Measurements from ENCODE around the gene AP3S2. TPM values are rescaled to one million over a fixed set of nuclear protein-coding genes. Genes with fewer than 3 reads are reported as not detected.

The AP3S2 gene
- total RNA-seq, 2 donors from 2014 or later = 41.8 to 50.6 TPM

DNA sequence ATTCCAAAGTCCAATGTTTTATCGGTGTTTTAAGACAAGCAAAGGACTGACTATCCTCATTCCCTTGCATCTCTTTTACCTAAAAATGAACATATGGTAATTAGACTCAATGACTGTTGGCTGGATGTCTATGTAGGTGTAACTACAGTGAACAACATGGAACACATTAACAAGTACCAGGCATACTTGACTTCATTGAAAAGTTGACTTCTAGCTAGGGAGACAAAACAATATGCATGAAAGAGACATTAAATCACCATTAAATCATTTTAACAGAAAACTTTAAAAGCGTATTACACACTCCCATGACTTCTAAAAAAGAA, 44.9 kb downstream of the AP3S2 start:
- H3K4me1 ChIP-seq (ENCODE audit: control insufficient read depth in 1 of 2, low read depth in 2 of 2) = peaks cover 11% of the 10 kb centered on the region in 2 donors
- TF ChIP-seq, protein P1, sequence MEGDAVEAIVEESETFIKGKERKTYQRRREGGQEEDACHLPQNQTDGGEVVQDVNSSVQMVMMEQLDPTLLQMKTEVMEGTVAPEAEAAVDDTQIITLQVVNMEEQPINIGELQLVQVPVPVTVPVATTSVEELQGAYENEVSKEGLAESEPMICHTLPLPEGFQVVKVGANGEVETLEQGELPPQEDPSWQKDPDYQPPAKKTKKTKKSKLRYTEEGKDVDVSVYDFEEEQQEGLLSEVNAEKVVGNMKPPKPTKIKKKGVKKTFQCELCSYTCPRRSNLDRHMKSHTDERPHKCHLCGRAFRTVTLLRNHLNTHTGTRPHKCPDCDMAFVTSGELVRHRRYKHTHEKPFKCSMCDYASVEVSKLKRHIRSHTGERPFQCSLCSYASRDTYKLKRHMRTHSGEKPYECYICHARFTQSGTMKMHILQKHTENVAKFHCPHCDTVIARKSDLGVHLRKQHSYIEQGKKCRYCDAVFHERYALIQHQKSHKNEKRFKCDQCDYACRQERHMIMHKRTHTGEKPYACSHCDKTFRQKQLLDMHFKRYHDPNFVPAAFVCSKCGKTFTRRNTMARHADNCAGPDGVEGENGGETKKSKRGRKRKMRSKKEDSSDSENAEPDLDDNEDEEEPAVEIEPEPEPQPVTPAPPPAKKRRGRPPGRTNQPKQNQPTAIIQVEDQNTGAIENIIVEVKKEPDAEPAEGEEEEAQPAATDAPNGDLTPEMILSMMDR (IDR thresholded peaks at IDR 0.05) = no peak
- H3K4me3 ChIP-seq = no peak overlapping the region
- no peak overlapping the region for H3K27ac ChIP-seq
- ATAC-seq (ENCODE audit: insufficient number of reproducible peaks, low FRiP score, low read depth) (no peak), DNase-seq (ENCODE audit: low spot score) (no peak)
- H3K36me3 ChIP-seq = peaks cover 3% of the 10 kb centered on the region
- no peaks in the 10 kb centered on the region for H3K9me3 ChIP-seq
- H3K27me3 ChIP-seq (replicated peaks; ENCODE audit: insufficient read depth) = no peaks in the 10 kb centered on the region

DNA sequence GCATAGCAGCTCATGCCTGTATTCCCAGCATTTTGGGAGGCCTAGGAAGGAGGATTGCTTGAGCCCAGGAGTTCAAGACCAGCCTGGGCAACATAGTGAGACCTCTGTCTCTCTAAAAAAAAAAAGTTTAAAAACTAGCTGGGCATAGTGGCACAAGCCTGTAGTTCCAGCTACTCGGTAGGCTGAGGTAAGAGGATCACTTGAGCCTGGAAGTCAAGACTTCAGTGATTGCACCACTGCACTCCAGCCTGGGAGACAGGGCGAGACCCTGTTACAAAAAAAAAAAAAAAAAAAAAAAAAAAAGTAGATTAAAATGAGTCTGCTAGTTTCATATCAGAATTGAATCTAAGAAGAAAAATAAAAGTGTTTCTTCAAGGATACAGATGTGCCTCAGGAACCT, 46.7 kb downstream of the AP3S2 start:
- Histone ChIP-seq H3K9me3 (no peaks in the 10 kb centered on the region), H3K27ac (no peak overlapping the region), H3K27me3 (replicated peaks; ENCODE audit: insufficient read depth) (no peaks in the 10 kb centered on the region), H3K36me3 (peaks cover 3% of the 10 kb centered on the region), H3K4me1 (ENCODE audit: control insufficient read depth in 1 of 2, low read depth in 2 of 2) (peaks cover 11% of the 10 kb centered on the region in 2 donors), H3K4me3 (no peak overlapping the region)
- TF ChIP-seq, protein P1 (IDR thresholded peaks at IDR 0.05) = no peak
- ATAC-seq (ENCODE audit: insufficient number of reproducible peaks, low FRiP score, low read depth) (no peak), DNase-seq (ENCODE audit: low spot score) (no peak)

DNA sequence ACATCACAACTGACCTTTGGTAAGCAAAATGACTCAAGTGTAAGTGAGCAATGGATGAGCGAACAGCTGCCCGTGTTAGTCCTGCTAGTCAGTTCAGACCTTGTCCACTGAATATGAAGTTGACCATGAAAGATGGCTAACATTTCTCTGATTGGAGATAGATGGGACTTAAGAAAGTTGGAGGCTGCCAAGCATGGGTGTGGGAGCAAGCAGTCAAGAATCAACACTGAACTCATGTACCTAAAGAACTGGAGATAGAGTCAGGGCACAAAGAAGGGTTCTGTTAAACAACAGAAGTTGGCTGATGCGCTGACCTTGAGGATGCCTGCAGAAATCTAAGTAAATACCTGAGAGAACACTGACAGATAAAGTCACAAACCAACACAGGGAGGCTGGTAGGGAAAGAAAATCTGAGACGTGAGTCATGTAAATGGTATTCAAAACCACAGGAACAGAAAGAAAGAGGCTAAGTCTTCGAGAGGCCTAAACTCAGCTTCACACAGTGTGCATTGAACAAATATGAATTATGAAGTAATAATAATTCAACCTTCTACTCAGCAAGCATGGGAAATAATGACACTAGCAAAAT, 48.4 kb downstream of the AP3S2 start:
- TF ChIP-seq, protein P1 (IDR thresholded peaks at IDR 0.05) = no peak
- DNase-seq (ENCODE audit: low spot score) (no peak), ATAC-seq (ENCODE audit: insufficient number of reproducible peaks, low FRiP score, low read depth) (peak; percentile 55)
- H3K27me3 ChIP-seq (replicated peaks; ENCODE audit: insufficient read depth) = no peaks in the 10 kb centered on the region
- H3K4me1 ChIP-seq (ENCODE audit: control insufficient read depth in 1 of 2, low read depth in 2 of 2) = peaks cover 11% of the 10 kb centered on the region in 2 donors
- no peaks in the 10 kb centered on the region for H3K9me3 ChIP-seq
- peaks cover 3% of the 10 kb centered on the region for H3K36me3 ChIP-seq
- H3K27ac ChIP-seq = peak overlapping the region in 1 of 2 donors; percentile 33
- H3K4me3 ChIP-seq = no peak overlapping the region

DNA sequence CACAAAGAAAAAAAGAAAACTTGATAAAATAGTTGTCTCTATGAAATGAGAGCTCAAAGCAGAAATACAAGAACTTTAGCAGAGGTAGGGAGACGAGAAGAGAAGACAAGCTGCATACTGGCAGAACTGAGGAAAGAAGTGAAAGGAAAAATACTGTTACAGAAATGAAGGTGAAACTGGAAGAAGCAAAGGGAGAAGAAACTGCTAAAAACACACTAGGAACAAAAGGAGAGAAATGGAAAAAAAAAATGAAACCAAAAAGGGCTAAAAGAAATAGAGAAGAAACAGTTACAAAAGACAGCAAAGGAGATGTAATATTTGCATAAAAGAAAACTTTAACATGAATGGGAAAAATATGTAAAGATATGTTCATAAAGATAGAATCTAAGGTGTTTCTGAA, 51.8 kb downstream of the AP3S2 start:
- TF ChIP-seq, protein P1 (IDR thresholded peaks at IDR 0.05) = no peak
- H3K4me3 ChIP-seq = no peak overlapping the region
- no peak overlapping the region for H3K27ac ChIP-seq
- DNase-seq (ENCODE audit: low spot score) = no peak
- peaks cover 15 to 36% of the 10 kb centered on the region in 2 donors for H3K4me1 ChIP-seq (ENCODE audit: control insufficient read depth in 1 of 2, low read depth in 2 of 2)
- H3K27me3 ChIP-seq (replicated peaks; ENCODE audit: insufficient read depth) = no peaks in the 10 kb centered on the region
- peaks cover 3% of the 10 kb centered on the region for H3K36me3 ChIP-seq
- no peaks in the 10 kb centered on the region for H3K9me3 ChIP-seq
- ATAC-seq (ENCODE audit: insufficient number of reproducible peaks, low FRiP score, low read depth) = no peak

DNA sequence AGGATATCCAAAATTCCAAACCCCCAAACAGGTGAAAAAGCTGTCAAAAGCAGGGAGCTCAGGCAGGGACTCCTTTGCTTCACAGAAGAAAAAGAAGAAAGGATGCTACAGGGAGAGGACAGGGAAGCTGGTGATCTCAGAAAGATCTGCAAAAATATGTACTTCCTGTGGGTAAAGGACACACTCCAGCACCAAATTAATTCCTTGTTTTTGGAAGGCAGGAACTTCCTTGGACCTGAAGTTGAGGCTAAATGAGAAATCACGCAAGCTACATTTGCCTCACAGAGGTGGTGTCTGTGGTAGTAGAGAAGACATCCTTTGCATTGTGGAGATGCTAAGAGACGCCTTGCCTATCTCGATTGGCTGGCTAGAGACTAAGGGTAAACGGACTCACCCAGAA, 52.5 kb downstream of the AP3S2 start:
- Histone ChIP-seq H3K27ac (no peak overlapping the region), H3K9me3 (no peaks in the 10 kb centered on the region), H3K4me1 (ENCODE audit: control insufficient read depth in 1 of 2, low read depth in 2 of 2) (peaks cover 19 to 40% of the 10 kb centered on the region in 2 donors), H3K36me3 (no peaks in the 10 kb centered on the region), H3K4me3 (no peak overlapping the region), H3K27me3 (replicated peaks; ENCODE audit: insufficient read depth) (no peaks in the 10 kb centered on the region)
- TF ChIP-seq, protein P1 (IDR thresholded peaks at IDR 0.05) = no peak
- DNase-seq (ENCODE audit: low spot score) (no peak), ATAC-seq (ENCODE audit: insufficient number of reproducible peaks, low FRiP score, low read depth) (no peak)

All from thoracic aorta (tissue), 2 donors.